ENCODE results near the gene CNPY1.

DNA sequence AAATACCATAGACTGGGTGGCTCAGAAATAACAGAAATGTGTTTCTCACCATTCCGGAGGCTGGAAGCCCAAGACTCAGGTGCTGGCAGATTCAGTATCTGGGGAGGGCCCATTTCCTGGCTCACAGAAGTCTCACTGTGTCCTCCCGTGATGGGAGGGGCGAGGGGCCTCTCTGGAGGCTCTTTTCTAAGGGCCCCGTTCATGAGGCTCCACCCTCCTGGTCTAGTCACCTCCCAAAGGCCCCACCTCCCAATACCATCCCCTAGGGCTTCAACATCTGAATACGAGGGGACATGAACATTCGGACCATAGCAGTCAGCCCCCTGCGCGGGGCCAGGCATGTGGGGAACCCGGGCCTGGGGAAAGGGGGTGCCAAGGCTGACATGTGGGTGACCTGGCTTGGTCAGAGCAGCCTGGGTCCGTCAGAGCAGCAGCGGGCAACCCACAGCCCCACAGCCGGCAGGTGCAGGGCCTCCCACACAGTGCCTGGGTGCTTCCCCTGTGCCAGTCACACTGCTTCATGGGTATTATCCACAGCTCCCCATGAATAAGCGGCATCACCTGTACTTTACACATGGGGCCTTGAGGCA lies 13.3 kb upstream of the CNPY1 start:
- TF ChIP-seq CTCF (IDR thresholded peaks at IDR 0.05) (no peak), POLR2A (IDR thresholded peaks at IDR 0.05) (no peak)

Data from adrenal gland (tissue), 5 donors.